H9 (cell line): Measurements from ENCODE around the gene MCM8. TPM values are rescaled to one million over a fixed set of nuclear protein-coding genes. Genes with fewer than 3 reads are reported as not detected.

Source experiments
- DNase-seq: peaks from one replicate; pipeline ENCODE4 v3.0.0-alpha.2; 2017
- H2AFZ ChIP-seq: one replicate; pipeline ENCODE4 v1.6.1; 2013; ENCODE audit warnings: mild to moderate bottlenecking, low read length, control low read depth, moderate library complexity
- H2AK5ac ChIP-seq: 2 replicates; pipeline ENCODE4 v1.6.1; 2013; ENCODE audit warnings: low read length, control low read depth, mixed read lengths; ENCODE audit not compliant: insufficient read length
- H2BK120ac ChIP-seq: one replicate; pipeline ENCODE4 v1.6.1; 2013; ENCODE audit warnings: low read depth, mild to moderate bottlenecking, low read length, control low read depth, inconsistent platforms; ENCODE audit not compliant: poor library complexity, severe bottlenecking
- H2BK12ac ChIP-seq: 2 replicates; pipeline ENCODE4 v1.6.1; 2013; ENCODE audit warnings: low read length, control low read depth, mixed read lengths, low read depth; ENCODE audit not compliant: insufficient read length
- H2BK15ac ChIP-seq: 2 replicates; pipeline ENCODE4 v1.6.1; 2013; ENCODE audit warnings: low read depth, low read length, control low read depth
- H2BK20ac ChIP-seq: one replicate; pipeline ENCODE4 v1.6.1; 2013; ENCODE audit warnings: low read depth, mild to moderate bottlenecking, low read length, control low read depth, inconsistent platforms; ENCODE audit not compliant: poor library complexity, severe bottlenecking
- H2BK5ac ChIP-seq: 2 replicates; pipeline ENCODE4 v1.6.1; 2013; ENCODE audit warnings: low read length, control low read depth, mixed read lengths; ENCODE audit not compliant: insufficient read length
- H3K14ac ChIP-seq: 2 replicates; pipeline ENCODE4 v1.6.1; 2013; ENCODE audit warnings: low read length, control low read depth; ENCODE audit not compliant: insufficient read depth
- H3K18ac ChIP-seq: 2 replicates; pipeline ENCODE4 v1.6.1; 2013; ENCODE audit warnings: low read depth, mild to moderate bottlenecking, mixed read lengths, low read length, control low read depth; ENCODE audit not compliant: insufficient read length
- H3K23ac ChIP-seq: 2 replicates; pipeline ENCODE4 v1.6.1; 2013; ENCODE audit warnings: low read length, control low read depth, mixed read lengths, low read depth; ENCODE audit not compliant: insufficient read length
- H3K23me2 ChIP-seq: 2 replicates; pipeline ENCODE4 v1.6.1; 2013; ENCODE audit warnings: low read depth, mild to moderate bottlenecking, mixed read lengths, low read length, control low read depth; ENCODE audit not compliant: insufficient read length, poor library complexity, severe bottlenecking
- H3K27ac ChIP-seq: 2 replicates; pipeline ENCODE4 v1.5.1; 2013; ENCODE audit warnings: low read length, control low read depth, mixed read lengths, low read depth; ENCODE audit not compliant: insufficient read length
- H3K27me3 ChIP-seq: 2 replicates; pipeline ENCODE4 v1.6.1; 2013; ENCODE audit warnings: low read length, control low read depth, inconsistent platforms; ENCODE audit not compliant: insufficient read depth
- H3K4ac ChIP-seq: 2 replicates; pipeline ENCODE4 v1.6.1; 2013; ENCODE audit warnings: low read depth, mild to moderate bottlenecking, control low read depth, inconsistent platforms, low read length, moderate library complexity
- H3K4me1 ChIP-seq: 2 replicates; pipeline ENCODE4 v1.6.1; 2013; ENCODE audit warnings: low read length, control low read depth, inconsistent platforms; ENCODE audit not compliant: insufficient read depth
- H3K4me2 ChIP-seq: 2 replicates; pipeline ENCODE4 v1.6.1; 2013; ENCODE audit warnings: low read length, control low read depth, mixed read lengths; ENCODE audit not compliant: insufficient read length, insufficient read depth
- H3K56ac ChIP-seq: 2 replicates; pipeline ENCODE4 v1.6.1; 2013; ENCODE audit warnings: low read depth, mild to moderate bottlenecking, mixed read lengths, low read length, control low read depth; ENCODE audit not compliant: insufficient read length
- H3K79me1 ChIP-seq: 2 replicates; pipeline ENCODE4 v1.6.1; 2013; ENCODE audit warnings: low read depth, mild to moderate bottlenecking, moderate library complexity, low read length, control low read depth, inconsistent platforms; ENCODE audit not compliant: insufficient read depth, poor library complexity, severe bottlenecking
- H3K79me2 ChIP-seq: 2 replicates; pipeline ENCODE4 v1.6.1; 2013; ENCODE audit warnings: low read length, control low read depth, inconsistent platforms; ENCODE audit not compliant: insufficient read depth
- H3K9ac ChIP-seq: 2 replicates; pipeline ENCODE4 v1.6.1; 2013; ENCODE audit warnings: low read length, control low read depth, mixed read lengths; ENCODE audit not compliant: insufficient read length; ENCODE audit errors: extremely low read depth
- H3K9me3 ChIP-seq: one replicate; pipeline ENCODE4 v1.6.1; 2013; ENCODE audit warnings: low read depth, low read length, inconsistent platforms; ENCODE audit not compliant: control insufficient read depth
- H3T11ph ChIP-seq: one replicate; pipeline ENCODE4 v1.6.1; 2013; ENCODE audit warnings: mild to moderate bottlenecking, low read length, control low read depth, inconsistent platforms
- H4K20me1 ChIP-seq: one replicate; pipeline ENCODE4 v1.6.1; 2013; ENCODE audit not compliant: control insufficient read depth, insufficient read length, insufficient read depth
- H4K5ac ChIP-seq: 2 replicates; pipeline ENCODE4 v1.6.1; 2013; ENCODE audit warnings: low read depth, mild to moderate bottlenecking, mixed read lengths, low read length, control low read depth; ENCODE audit not compliant: insufficient read length
- H4K8ac ChIP-seq: replicated peaks from 2 replicates; pipeline ENCODE4 v1.6.1; 2013; ENCODE audit warnings: low read length, control low read depth, mixed read lengths, low read depth; ENCODE audit not compliant: insufficient read length
- H4K91ac ChIP-seq: 2 replicates; pipeline ENCODE4 v1.6.1; 2013; ENCODE audit warnings: low read depth, mild to moderate bottlenecking, moderate library complexity, mixed read lengths, low read length, control low read depth; ENCODE audit not compliant: insufficient read length
- H3K27ac Mint-ChIP-seq, 3 experiments: 2 replicates in 2 of 3; 3 replicates in 1 of 3; pipeline ENCODE4 v1.8.0; 2020 to 2021; ENCODE audit warnings: mixed read lengths in 3 of 3, mild to moderate bottlenecking in 1 of 3, moderate library complexity in 1 of 3
- H3K27me3 Mint-ChIP-seq: 2 replicates; pipeline ENCODE4 v1.8.0; 2021; ENCODE audit warnings: low read depth, mild to moderate bottlenecking, moderate library complexity, mixed read lengths
- H3K36me3 Mint-ChIP-seq, 3 experiments: 2 replicates in 2 of 3; 3 replicates in 1 of 3; pipeline ENCODE4 v1.8.0; 2020 to 2021; ENCODE audit warnings: low read depth in 3 of 3, mixed read lengths in 3 of 3; ENCODE audit not compliant: insufficient read depth in 1 of 3
- H3K4me1 Mint-ChIP-seq, 2 experiments: 2 replicates each; pipeline ENCODE4 v1.8.0; 2020; ENCODE audit warnings: mixed read lengths in 2 of 2
- H3K4me3 Mint-ChIP-seq, 2 experiments: 2 replicates in 1 of 2; 3 replicates in 1 of 2; pipeline ENCODE4 v1.8.0; 2020 to 2021; ENCODE audit warnings: mild to moderate bottlenecking in 2 of 2, mixed read lengths in 2 of 2, moderate library complexity in 1 of 2
- H3K9me3 Mint-ChIP-seq, 2 experiments: 2 replicates in 1 of 2; 3 replicates in 1 of 2; pipeline ENCODE4 v1.8.0; 2020; ENCODE audit warnings: mild to moderate bottlenecking in 2 of 2, mixed read lengths in 2 of 2, moderate library complexity in 1 of 2
- CTCF ChIP-seq: fragments of 200-600 bp; sonication (generic); conservative IDR thresholded peaks from 3 replicates; pipeline ENCODE4 v1.8.0; 2021; ENCODE audit warnings: antibody characterized with exemption, mild to moderate bottlenecking
- WGBS: extraction: QIAGEN DNeasy Blood & Tissue Kit; methylation state at CpG from one replicate; pipeline ENCODE4 v1.1.7; 2013; ENCODE audit warnings: missing lambda C conversion rate, low lambda C conversion rate, mixed read lengths; ENCODE audit not compliant: insufficient read length; ENCODE audit errors: extremely low coverage; 5-methylcytosine and 5-hydroxymethylcytosine counted together
- total RNA-seq: library from RNA; stranded (reverse); gene quantifications from 2 replicates; pipeline ENCODE4 v1.2.1, GENCODE V29; 2021

MCM8 gene
- total RNA-seq, 1 experiment from 2014 or later, result 32.2 TPM

GRCh38 chr20:5913166-5913565 is 37.3 kb upstream of the MCM8 start:
- Histone ChIP-seq H2BK120ac (no peak overlapping the region), H3K4me2 (no peak overlapping the region), H3K27ac (no peak overlapping the region), H3K9ac (no peak overlapping the region), H2BK12ac (no peak overlapping the region), H2AK5ac (no peak overlapping the region), H2AFZ (no peak overlapping the region), H3K56ac (no peak overlapping the region), H2BK5ac (no peak overlapping the region), H2BK20ac (no peak overlapping the region), H3K23me2 (no peaks in the 10 kb centered on the region), H3K9me3 (no peaks in the 10 kb centered on the region), H2BK15ac (no peak overlapping the region), H3K4me1 (peaks cover 2% of the 10 kb centered on the region), H3K27me3 (no peaks in the 10 kb centered on the region), H3K79me2 (no peaks in the 10 kb centered on the region), H4K8ac (no peak overlapping the region), H3K18ac (no peak overlapping the region), H4K20me1 (no peaks in the 10 kb centered on the region), H3K14ac (no peak overlapping the region), H3K79me1 (no peaks in the 10 kb centered on the region), H3K23ac (no peak overlapping the region), H3T11ph (no peak overlapping the region), H3K4ac (no peak overlapping the region), H4K91ac (no peak overlapping the region), H4K5ac (no peak overlapping the region)
- TF ChIP-seq CTCF, result no peak
- no peak overlapping the region for H3K4me3 Mint-ChIP-seq
- H3K9me3 Mint-ChIP-seq, result no peaks in the 10 kb centered on the region
- H3K27ac Mint-ChIP-seq, result no peak overlapping the region
- H3K4me1 Mint-ChIP-seq, result peaks cover 28 to 31% of the 10 kb centered on the region in 2 experiments
- H3K36me3 Mint-ChIP-seq, result no peaks in the 10 kb centered on the region
- H3K27me3 Mint-ChIP-seq, result peaks cover 26% of the 10 kb centered on the region
- DNase-seq, result no peak
- no CpG with 5 or more reads among the region's 2 CpGs for WGBS
